Stomach (tissue), 4 donors: Measurements from ENCODE around the gene TIMM44.

Experiments used
- EP300 ChIP-seq: sonication (generic); formaldehyde crosslinking; IDR thresholded peaks from one replicate; pipeline ENCODE4 v1.6.1; 2017; ENCODE audit warnings: antibody characterized with exemption
- POLR2A ChIP-seq, 4 donors: fragments of 450-650 bp; IDR thresholded peaks; one replicate each; pipeline ENCODE4 v1.6.1; 2016; ENCODE audit warnings: antibody characterized with exemption in 4 of 4, control low read depth in 2 of 4, mild to moderate bottlenecking in 1 of 4, moderate library complexity in 1 of 4
- POLR2AphosphoS5 ChIP-seq, 3 donors: sonication (generic); formaldehyde crosslinking; IDR thresholded peaks; one replicate each; pipeline ENCODE4 v1.6.1; 2016; ENCODE audit warnings: antibody characterized with exemption in 3 of 3
- TF ChIP-seq, protein P1 (sequence below), 7 experiments: fragments of 450-650 bp in 4 of 7; fragments of 200-600 bp in 3 of 7; sonication (generic) in 3 of 7; IDR thresholded peaks; one replicate each; pipeline ENCODE4 v1.5.1; 2016 to 2019; ENCODE audit warnings: antibody characterized with exemption in 7 of 7, control low read depth in 2 of 7, mild to moderate bottlenecking in 1 of 7

- TF ChIP-seq POLR2AphosphoS5 (IDR thresholded peaks at IDR 0.05) (no peak), POLR2A (IDR thresholded peaks at IDR 0.05) (no peak), EP300 (no peak)
- TF ChIP-seq, protein P1, sequence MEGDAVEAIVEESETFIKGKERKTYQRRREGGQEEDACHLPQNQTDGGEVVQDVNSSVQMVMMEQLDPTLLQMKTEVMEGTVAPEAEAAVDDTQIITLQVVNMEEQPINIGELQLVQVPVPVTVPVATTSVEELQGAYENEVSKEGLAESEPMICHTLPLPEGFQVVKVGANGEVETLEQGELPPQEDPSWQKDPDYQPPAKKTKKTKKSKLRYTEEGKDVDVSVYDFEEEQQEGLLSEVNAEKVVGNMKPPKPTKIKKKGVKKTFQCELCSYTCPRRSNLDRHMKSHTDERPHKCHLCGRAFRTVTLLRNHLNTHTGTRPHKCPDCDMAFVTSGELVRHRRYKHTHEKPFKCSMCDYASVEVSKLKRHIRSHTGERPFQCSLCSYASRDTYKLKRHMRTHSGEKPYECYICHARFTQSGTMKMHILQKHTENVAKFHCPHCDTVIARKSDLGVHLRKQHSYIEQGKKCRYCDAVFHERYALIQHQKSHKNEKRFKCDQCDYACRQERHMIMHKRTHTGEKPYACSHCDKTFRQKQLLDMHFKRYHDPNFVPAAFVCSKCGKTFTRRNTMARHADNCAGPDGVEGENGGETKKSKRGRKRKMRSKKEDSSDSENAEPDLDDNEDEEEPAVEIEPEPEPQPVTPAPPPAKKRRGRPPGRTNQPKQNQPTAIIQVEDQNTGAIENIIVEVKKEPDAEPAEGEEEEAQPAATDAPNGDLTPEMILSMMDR (IDR thresholded peaks at IDR 0.05) = no peak
Measured at GRCh38 chr19:7989071-7989575, 45.7 kb upstream of the TIMM44 start.
